Transverse colon (tissue), 3 donors: ENCODE data around the gene TMEM164.

Experiments
- POLR2A ChIP-seq: fragments of 450-650 bp; IDR thresholded peaks from one replicate; pipeline ENCODE4 v1.6.1; 2016; ENCODE audit warnings: antibody characterized with exemption, mild to moderate bottlenecking, moderate library complexity
- TF ChIP-seq, protein P1 (sequence below), 5 experiments: fragments of 200-600 bp in 3 of 5; fragments of 450-650 bp in 2 of 5; sonication (generic) in 3 of 5; IDR thresholded peaks; 1 replicate in 2 of 5; 2 replicates in 3 of 5; pipeline ENCODE4 v1.5.1; 2016 to 2017; ENCODE audit warnings: antibody characterized with exemption in 5 of 5, inconsistent platforms in 3 of 5, mild to moderate bottlenecking in 2 of 5, moderate library complexity in 1 of 5

DNA sequence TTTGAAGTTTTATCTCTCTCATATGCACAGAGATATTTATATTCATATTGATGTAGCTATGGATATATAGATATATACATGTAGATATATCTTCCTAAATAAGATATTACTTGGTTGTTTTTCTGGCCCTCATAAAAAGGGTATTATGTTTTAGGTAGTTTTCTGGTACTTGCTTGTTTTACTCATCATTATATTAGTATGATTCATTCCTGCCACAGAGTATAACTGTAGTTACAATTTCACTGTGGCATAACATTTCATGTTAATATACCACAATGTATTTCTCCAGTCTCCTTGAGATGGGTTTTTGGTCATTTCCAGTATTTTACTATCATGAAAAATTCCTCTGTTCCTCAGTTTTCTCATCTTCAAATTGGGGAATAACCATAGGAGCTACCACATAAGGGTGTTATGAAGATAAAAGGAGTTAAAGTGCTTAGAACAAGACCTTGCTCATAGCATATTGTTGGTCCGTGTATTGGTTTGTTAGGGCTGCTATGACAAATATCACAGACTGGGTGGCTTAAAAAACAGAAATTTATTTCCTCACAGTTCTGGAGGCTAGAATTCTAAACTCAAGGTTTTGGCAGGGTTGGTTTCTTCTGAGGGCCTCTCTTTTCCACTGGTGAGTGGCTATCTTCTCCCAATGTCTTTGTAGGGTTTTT lies 129.7 kb downstream of the TMEM164 start:
- TF ChIP-seq, protein P1, sequence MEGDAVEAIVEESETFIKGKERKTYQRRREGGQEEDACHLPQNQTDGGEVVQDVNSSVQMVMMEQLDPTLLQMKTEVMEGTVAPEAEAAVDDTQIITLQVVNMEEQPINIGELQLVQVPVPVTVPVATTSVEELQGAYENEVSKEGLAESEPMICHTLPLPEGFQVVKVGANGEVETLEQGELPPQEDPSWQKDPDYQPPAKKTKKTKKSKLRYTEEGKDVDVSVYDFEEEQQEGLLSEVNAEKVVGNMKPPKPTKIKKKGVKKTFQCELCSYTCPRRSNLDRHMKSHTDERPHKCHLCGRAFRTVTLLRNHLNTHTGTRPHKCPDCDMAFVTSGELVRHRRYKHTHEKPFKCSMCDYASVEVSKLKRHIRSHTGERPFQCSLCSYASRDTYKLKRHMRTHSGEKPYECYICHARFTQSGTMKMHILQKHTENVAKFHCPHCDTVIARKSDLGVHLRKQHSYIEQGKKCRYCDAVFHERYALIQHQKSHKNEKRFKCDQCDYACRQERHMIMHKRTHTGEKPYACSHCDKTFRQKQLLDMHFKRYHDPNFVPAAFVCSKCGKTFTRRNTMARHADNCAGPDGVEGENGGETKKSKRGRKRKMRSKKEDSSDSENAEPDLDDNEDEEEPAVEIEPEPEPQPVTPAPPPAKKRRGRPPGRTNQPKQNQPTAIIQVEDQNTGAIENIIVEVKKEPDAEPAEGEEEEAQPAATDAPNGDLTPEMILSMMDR (IDR thresholded peaks at IDR 0.05), result no peak
- no peak for TF ChIP-seq POLR2A
